Natural killer cell (primary cell): ENCODE data around the gene ZNF365. TPM values are rescaled to one million over a fixed set of nuclear protein-coding genes. Genes with fewer than 3 reads are reported as not detected.

Experiments
- ATAC-seq, 3 donors: fragments of 150-1000 bp in 2 of 3; fragments of 200-7000 bp in 1 of 3; cut with Tn5 transposase; 1 replicate in 1 of 3; 2 replicates in 2 of 3; pipeline ENCODE4 v1.10.0; 2021; ENCODE audit warnings: mild to moderate bottlenecking in 2 of 3, moderate library complexity in 2 of 3
- DNase-seq, 2 donors: peaks; one replicate each; pipeline versions ENCODE4 v3.0.0 to v3.0.0-alpha.2; 2013 to 2021; ENCODE audit warnings: mixed read lengths in 1 of 2
- H3K27ac ChIP-seq: one replicate; pipeline ENCODE4 v1.5.1; 2013; ENCODE audit warnings: mild to moderate bottlenecking, low read length
- H3K27me3 ChIP-seq: one replicate; pipeline ENCODE4 v1.6.1; 2013; ENCODE audit warnings: low read length; ENCODE audit not compliant: control insufficient read depth, insufficient read depth
- H3K36me3 ChIP-seq: one replicate; pipeline ENCODE4 v1.6.1; 2013; ENCODE audit warnings: low read length; ENCODE audit not compliant: control insufficient read depth, insufficient read depth
- H3K4me1 ChIP-seq: one replicate; pipeline ENCODE4 v1.6.1; 2013; ENCODE audit warnings: low read length; ENCODE audit not compliant: control insufficient read depth, insufficient read depth
- H3K4me3 ChIP-seq: one replicate; pipeline ENCODE4 v1.5.1; 2013; ENCODE audit warnings: low read length
- H3K9me3 ChIP-seq: one replicate; pipeline ENCODE4 v1.6.1; 2013; ENCODE audit warnings: low read length; ENCODE audit not compliant: control insufficient read depth, insufficient read depth
- H3K27ac Mint-ChIP-seq, 2 donors: one replicate each; pipeline ENCODE4 v1.8.0; 2022; ENCODE audit warnings: mild to moderate bottlenecking in 2 of 2, mixed read lengths in 2 of 2, moderate library complexity in 1 of 2
- H3K27me3 Mint-ChIP-seq, 2 donors: one replicate each; pipeline ENCODE4 v1.8.0; 2022; ENCODE audit warnings: low read depth in 2 of 2, mixed read lengths in 2 of 2
- H3K36me3 Mint-ChIP-seq: one replicate; pipeline ENCODE4 v1.8.0; 2022; ENCODE audit warnings: mixed read lengths
- H3K4me1 Mint-ChIP-seq, 2 donors: one replicate each; pipeline ENCODE4 v1.8.0; 2022; ENCODE audit warnings: mixed read lengths in 2 of 2
- H3K4me3 Mint-ChIP-seq: one replicate; pipeline ENCODE4 v1.8.0; 2022; ENCODE audit warnings: mild to moderate bottlenecking, moderate library complexity, mixed read lengths
- H3K9me3 Mint-ChIP-seq, 2 donors: one replicate each; pipeline ENCODE4 v1.8.0; 2022; ENCODE audit warnings: mixed read lengths in 2 of 2
- WGBS: methylation state at CpG from one replicate; pipeline ENCODE4 v1.1.7; 2013; ENCODE audit warnings: missing lambda C conversion rate; ENCODE audit not compliant: insufficient coverage; 5-methylcytosine and 5-hydroxymethylcytosine counted together
- intact Hi-C: fragments of 100-400 bp; cut with micrococcal nuclease; formaldehyde crosslinking; loops from one replicate; pipeline ENCODE4 v1.14.2; 2022
- total RNA-seq, 4 donors: library from RNA; stranded (reverse); fragments of 120-200 nt in 1 of 4; gene quantifications; one replicate each; pipeline versions ENCODE4 v1.2.3 to v1.2.4, GENCODE V29; 2013 to 2022
- TF ChIP-seq, protein P1 (sequence below): fragments of 200-600 bp; IDR thresholded peaks from one replicate; pipeline ENCODE4 v1.8.0; 2022; ENCODE audit warnings: antibody characterized with exemption

ZNF365 gene
- total RNA-seq, 3 donors from 2014 or later (not counting 1 experiment from before 2014, with no cell fraction given) = 4.0 to 8.0 (median 4.5) TPM

DNA sequence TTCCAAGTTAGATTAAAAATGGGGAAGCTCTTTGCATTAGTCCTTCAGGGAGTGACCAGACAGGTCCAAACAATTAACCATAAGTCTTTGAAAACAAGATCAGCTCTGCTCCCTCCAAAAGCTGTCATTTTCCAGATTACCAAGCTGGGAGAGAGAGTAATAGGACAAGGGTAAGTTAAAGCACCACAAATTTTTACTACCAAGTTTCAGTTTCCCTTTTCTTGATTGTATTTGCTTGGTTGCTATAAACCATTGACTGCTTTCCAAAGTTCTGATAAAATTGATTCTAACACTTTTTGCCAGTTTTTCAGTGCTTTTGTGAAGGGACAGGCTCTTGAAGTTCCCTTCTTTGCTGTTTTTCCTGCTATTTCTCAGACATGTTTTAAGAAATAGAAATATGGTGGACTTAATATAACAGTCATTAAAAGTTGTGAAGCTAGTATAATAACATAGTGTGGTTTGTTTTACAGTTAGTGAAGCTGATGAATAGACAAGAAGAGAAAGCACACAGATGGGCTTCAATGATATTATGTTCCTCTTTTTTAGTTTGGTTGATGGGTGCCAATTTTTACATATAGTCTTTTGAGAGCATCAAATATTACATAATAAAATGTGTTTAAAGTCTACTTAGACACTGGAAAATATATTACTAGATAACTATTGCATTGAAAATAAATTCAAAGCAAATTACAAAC is 40.0 kb upstream of the ZNF365 start:
- TF ChIP-seq, protein P1, sequence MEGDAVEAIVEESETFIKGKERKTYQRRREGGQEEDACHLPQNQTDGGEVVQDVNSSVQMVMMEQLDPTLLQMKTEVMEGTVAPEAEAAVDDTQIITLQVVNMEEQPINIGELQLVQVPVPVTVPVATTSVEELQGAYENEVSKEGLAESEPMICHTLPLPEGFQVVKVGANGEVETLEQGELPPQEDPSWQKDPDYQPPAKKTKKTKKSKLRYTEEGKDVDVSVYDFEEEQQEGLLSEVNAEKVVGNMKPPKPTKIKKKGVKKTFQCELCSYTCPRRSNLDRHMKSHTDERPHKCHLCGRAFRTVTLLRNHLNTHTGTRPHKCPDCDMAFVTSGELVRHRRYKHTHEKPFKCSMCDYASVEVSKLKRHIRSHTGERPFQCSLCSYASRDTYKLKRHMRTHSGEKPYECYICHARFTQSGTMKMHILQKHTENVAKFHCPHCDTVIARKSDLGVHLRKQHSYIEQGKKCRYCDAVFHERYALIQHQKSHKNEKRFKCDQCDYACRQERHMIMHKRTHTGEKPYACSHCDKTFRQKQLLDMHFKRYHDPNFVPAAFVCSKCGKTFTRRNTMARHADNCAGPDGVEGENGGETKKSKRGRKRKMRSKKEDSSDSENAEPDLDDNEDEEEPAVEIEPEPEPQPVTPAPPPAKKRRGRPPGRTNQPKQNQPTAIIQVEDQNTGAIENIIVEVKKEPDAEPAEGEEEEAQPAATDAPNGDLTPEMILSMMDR = no peak
- intact Hi-C loops = no loop called here
- H3K27ac ChIP-seq = no peak overlapping the region

GRCh38 chr10:62335326-62335725 is 38.8 kb upstream of the ZNF365 start:
- H3K36me3 ChIP-seq = no peaks in the 10 kb centered on the region
- no peak overlapping the region for H3K27ac Mint-ChIP-seq
- H3K27ac ChIP-seq = no peak overlapping the region
- peaks cover 7 to 8% of the 10 kb centered on the region in 2 donors for H3K9me3 Mint-ChIP-seq
- H3K27me3 ChIP-seq = no peaks in the 10 kb centered on the region
- H3K36me3 Mint-ChIP-seq = peaks cover 18% of the 10 kb centered on the region
- no CpG with 5 or more reads among the region's 2 CpGs for WGBS
- no peaks in the 10 kb centered on the region for H3K4me1 ChIP-seq
- no peak overlapping the region for H3K4me3 ChIP-seq
- H3K4me3 Mint-ChIP-seq = no peak overlapping the region
- peaks cover 12 to 30% of the 10 kb centered on the region in 2 donors for H3K27me3 Mint-ChIP-seq
- TF ChIP-seq, protein P1 = no peak
- ATAC-seq = no peak
- DNase-seq = no peak
- intact Hi-C loops = no loop called here
- H3K4me1 Mint-ChIP-seq = peaks cover 5 to 7% of the 10 kb centered on the region in 2 donors
- peaks cover 3% of the 10 kb centered on the region for H3K9me3 ChIP-seq

More for the DNA sequence above, 40.0 kb upstream of the ZNF365 start:
- Histone ChIP-seq H3K9me3 (no peaks in the 10 kb centered on the region), H3K36me3 (no peaks in the 10 kb centered on the region), H3K4me3 (no peak overlapping the region), H3K27me3 (no peaks in the 10 kb centered on the region), H3K4me1 (no peaks in the 10 kb centered on the region)
- Mint-ChIP-seq H3K4me1 (peaks cover 5 to 7% of the 10 kb centered on the region in 2 donors), H3K27me3 (peaks cover 15 to 33% of the 10 kb centered on the region in 2 donors), H3K27ac (no peak overlapping the region), H3K4me3 (no peak overlapping the region), H3K9me3 (peaks cover 7 to 8% of the 10 kb centered on the region in 2 donors), H3K36me3 (peaks cover 18% of the 10 kb centered on the region)
- ATAC-seq = no peak
- no peak for DNase-seq

DNA sequence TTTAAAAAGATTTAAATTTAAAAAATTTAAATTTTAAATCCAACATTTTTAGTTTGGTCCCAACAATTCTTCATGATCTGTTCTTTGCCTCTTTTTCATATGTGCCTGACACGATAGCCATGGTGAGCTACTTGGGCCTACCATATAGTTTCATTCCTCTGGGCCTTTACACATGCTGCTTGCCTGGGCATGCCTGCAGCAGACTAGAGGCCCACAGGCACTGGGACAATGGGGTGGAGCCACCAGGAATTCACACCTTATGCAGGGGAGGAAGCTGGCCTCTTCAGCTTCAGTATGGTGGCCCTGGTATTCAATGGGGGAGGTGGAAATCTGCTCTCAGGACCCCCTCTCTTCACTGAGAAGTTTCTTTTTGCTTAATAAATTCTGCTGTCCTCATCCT is 37.8 kb upstream of the ZNF365 start:
- intact Hi-C loops = no loop called here
- H3K4me1 Mint-ChIP-seq = peaks cover 5 to 7% of the 10 kb centered on the region in 2 donors

More for the DNA sequence above, 37.8 kb upstream of the ZNF365 start:
- Mint-ChIP-seq H3K27me3 (peaks cover 12 to 19% of the 10 kb centered on the region in 2 donors), H3K9me3 (peaks cover 7 to 8% of the 10 kb centered on the region in 2 donors), H3K36me3 (peaks cover 18% of the 10 kb centered on the region), H3K4me3 (no peak overlapping the region), H3K27ac (no peak overlapping the region)
- TF ChIP-seq, protein P1 = no peak
- Histone ChIP-seq H3K27me3 (no peaks in the 10 kb centered on the region), H3K4me3 (no peak overlapping the region), H3K27ac (no peak overlapping the region), H3K36me3 (no peaks in the 10 kb centered on the region), H3K4me1 (no peaks in the 10 kb centered on the region), H3K9me3 (peaks cover 3% of the 10 kb centered on the region)
- DNase-seq = no peak
- WGBS = 94% methylated on average over 1 of the region's 1 CpG
- ATAC-seq = no peak
